Measurements from ENCODE around the gene RPL7L1.

Gene RPL7L1

GRCh38 chr6:42935322-42935721 is 55.9 kb downstream of the RPL7L1 start:
- TF ChIP-seq FOXP2 (optimal IDR thresholded peaks at IDR 0.05; ENCODE audit: borderline replicate concordance, extremely low read depth, extremely low read length, insufficient read depth) (no peak), TAF1 (IDR thresholded peaks at IDR 0.05; ENCODE audit: borderline replicate concordance, insufficient read depth, low read length) (no peak), POLR2AphosphoS5 (IDR thresholded peaks at IDR 0.05; ENCODE audit: low read depth, low read length) (no peak), SIN3A (IDR thresholded peaks at IDR 0.05; ENCODE audit: borderline replicate concordance, insufficient read depth, low read length) (no peak)
- TF ChIP-seq, protein P1, sequence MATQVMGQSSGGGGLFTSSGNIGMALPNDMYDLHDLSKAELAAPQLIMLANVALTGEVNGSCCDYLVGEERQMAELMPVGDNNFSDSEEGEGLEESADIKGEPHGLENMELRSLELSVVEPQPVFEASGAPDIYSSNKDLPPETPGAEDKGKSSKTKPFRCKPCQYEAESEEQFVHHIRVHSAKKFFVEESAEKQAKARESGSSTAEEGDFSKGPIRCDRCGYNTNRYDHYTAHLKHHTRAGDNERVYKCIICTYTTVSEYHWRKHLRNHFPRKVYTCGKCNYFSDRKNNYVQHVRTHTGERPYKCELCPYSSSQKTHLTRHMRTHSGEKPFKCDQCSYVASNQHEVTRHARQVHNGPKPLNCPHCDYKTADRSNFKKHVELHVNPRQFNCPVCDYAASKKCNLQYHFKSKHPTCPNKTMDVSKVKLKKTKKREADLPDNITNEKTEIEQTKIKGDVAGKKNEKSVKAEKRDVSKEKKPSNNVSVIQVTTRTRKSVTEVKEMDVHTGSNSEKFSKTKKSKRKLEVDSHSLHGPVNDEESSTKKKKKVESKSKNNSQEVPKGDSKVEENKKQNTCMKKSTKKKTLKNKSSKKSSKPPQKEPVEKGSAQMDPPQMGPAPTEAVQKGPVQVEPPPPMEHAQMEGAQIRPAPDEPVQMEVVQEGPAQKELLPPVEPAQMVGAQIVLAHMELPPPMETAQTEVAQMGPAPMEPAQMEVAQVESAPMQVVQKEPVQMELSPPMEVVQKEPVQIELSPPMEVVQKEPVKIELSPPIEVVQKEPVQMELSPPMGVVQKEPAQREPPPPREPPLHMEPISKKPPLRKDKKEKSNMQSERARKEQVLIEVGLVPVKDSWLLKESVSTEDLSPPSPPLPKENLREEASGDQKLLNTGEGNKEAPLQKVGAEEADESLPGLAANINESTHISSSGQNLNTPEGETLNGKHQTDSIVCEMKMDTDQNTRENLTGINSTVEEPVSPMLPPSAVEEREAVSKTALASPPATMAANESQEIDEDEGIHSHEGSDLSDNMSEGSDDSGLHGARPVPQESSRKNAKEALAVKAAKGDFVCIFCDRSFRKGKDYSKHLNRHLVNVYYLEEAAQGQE (IDR thresholded peaks at IDR 0.05; ENCODE audit: insufficient read depth in 1 of 2, low read depth in 2 of 2, low read length in 2 of 2): no peak

DNA sequence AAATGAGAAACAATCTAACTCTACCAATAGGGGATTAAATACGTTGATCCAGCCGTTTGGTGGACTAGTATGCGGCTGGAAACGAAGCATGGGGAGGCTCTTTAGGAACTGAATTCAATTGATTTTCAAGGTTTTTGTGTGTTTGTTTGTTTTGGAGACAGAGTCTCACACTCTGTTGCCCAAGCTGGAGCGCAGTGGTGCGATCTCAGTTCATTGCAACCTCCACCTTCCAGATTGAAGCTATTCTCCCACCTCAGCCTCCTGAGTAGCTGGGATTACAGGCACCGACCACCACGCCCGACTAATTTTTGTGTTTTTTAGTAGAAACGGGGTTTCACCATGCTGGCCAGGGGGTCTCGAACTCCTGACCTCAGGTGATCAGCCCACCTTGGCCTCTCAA is 57.0 kb downstream of the RPL7L1 start:
- TF ChIP-seq POLR2AphosphoS5 (IDR thresholded peaks at IDR 0.05; ENCODE audit: low read depth, low read length) (no peak), FOXP2 (optimal IDR thresholded peaks at IDR 0.05; ENCODE audit: borderline replicate concordance, extremely low read depth, extremely low read length, insufficient read depth) (no peak), SIN3A (IDR thresholded peaks at IDR 0.05; ENCODE audit: borderline replicate concordance, insufficient read depth, low read length) (no peak), TAF1 (IDR thresholded peaks at IDR 0.05; ENCODE audit: borderline replicate concordance, insufficient read depth, low read length) (no peak)
- TF ChIP-seq, protein P1 (IDR thresholded peaks at IDR 0.05; ENCODE audit: insufficient read depth in 1 of 2, low read depth in 2 of 2, low read length in 2 of 2): no peak

- TF ChIP-seq TAF1 (IDR thresholded peaks at IDR 0.05; ENCODE audit: borderline replicate concordance, insufficient read depth, low read length): no peak
- TF ChIP-seq, protein P1 (IDR thresholded peaks at IDR 0.05; ENCODE audit: insufficient read depth in 1 of 2, low read depth in 2 of 2, low read length in 2 of 2): no peak
- TF ChIP-seq SIN3A (IDR thresholded peaks at IDR 0.05; ENCODE audit: borderline replicate concordance, insufficient read depth, low read length): no peak
- TF ChIP-seq POLR2AphosphoS5 (IDR thresholded peaks at IDR 0.05; ENCODE audit: low read depth, low read length): no peak
- TF ChIP-seq FOXP2 (optimal IDR thresholded peaks at IDR 0.05; ENCODE audit: borderline replicate concordance, extremely low read depth, extremely low read length, insufficient read depth): no peak
Measured at GRCh38 chr6:42937548-42938427, 58.4 kb downstream of the RPL7L1 start.

DNA sequence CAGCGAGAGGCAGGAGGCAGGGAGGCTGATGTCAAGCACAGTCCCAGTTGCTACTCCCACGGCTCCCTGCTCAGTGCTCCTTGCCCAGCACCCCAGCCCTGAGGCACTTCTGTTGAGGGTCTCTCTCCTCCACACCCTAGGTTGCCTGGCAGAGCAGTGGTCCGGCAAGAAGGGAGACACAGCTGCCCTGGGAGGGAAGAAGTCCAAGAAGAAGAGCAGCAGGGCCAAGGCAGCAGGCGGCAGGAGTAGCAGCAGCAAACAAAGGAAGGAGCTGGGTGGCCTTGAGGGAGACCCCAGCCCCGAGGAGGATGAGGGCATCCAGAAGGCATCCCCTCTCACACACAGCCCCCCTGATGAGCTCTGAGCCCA is 59.0 kb downstream of the RPL7L1 start:
- TF ChIP-seq, protein P1 (IDR thresholded peaks at IDR 0.05; ENCODE audit: insufficient read depth in 1 of 2, low read depth in 2 of 2, low read length in 2 of 2): no peak
- no peak for TF ChIP-seq SIN3A (IDR thresholded peaks at IDR 0.05; ENCODE audit: borderline replicate concordance, insufficient read depth, low read length)
- no peak for TF ChIP-seq POLR2AphosphoS5 (IDR thresholded peaks at IDR 0.05; ENCODE audit: low read depth, low read length)
- no peak for TF ChIP-seq FOXP2 (optimal IDR thresholded peaks at IDR 0.05; ENCODE audit: borderline replicate concordance, extremely low read depth, extremely low read length, insufficient read depth)
- no peak for TF ChIP-seq TAF1 (IDR thresholded peaks at IDR 0.05; ENCODE audit: borderline replicate concordance, insufficient read depth, low read length)

All from PFSK-1 (cell line).